H1 (cell line): ENCODE measurements around the gene ABCC11. TPM values are rescaled to one million over a fixed set of nuclear protein-coding genes. Genes with fewer than 3 reads are reported as not detected.

Source experiments
- CTCF ChIA-PET: fragments of 300-600 bp; sonication (Branson Sonifier 250); formaldehyde crosslinking; loops from one replicate; lab custom pipeline; 2021; ENCODE audit not compliant: partially characterized antibody; lab: Charles Lee
- POLR2A ChIA-PET: fragments of 300-600 bp; sonication (Branson Sonifier 250); formaldehyde crosslinking; loops from one replicate; lab custom pipeline; 2021; ENCODE audit warnings: inconsistent platforms; ENCODE audit not compliant: partially characterized antibody; lab: Charles Lee
- DNase-seq, 2 experiments: peaks; one replicate each; pipeline versions ENCODE4 v3.0.0 to v3.0.0-alpha.2; 2010 to 2022; ENCODE audit warnings: low spot score in 2 of 2, low read depth in 1 of 2, mixed read lengths in 1 of 2
- FAIRE-seq: peaks from 2 replicates; lab custom pipeline; 2011; peaks lifted over from hg19 to GRCh38; lab: Jason Lieb, UNC
- H2AFZ ChIP-seq: 2 replicates; pipeline ENCODE4 v1.8.1; 2012; ENCODE audit warnings: low read length, inconsistent platforms
- H2AK5ac ChIP-seq: 2 replicates; pipeline ENCODE4 v1.6.1; 2013; ENCODE audit warnings: low read depth, low read length
- H2BK120ac ChIP-seq: replicated peaks from 2 replicates; pipeline ENCODE3; 2013; ENCODE audit warnings: low read depth, low read length, inconsistent platforms
- H2BK12ac ChIP-seq: 2 replicates; pipeline ENCODE4 v1.6.1; 2013; ENCODE audit warnings: low read depth, low read length
- H2BK15ac ChIP-seq: 2 replicates; pipeline ENCODE4 v1.6.1; 2013; ENCODE audit warnings: low read length
- H2BK20ac ChIP-seq: 2 replicates; pipeline ENCODE4 v1.6.1; 2013; ENCODE audit warnings: low read length
- H2BK5ac ChIP-seq: 2 replicates; pipeline ENCODE4 v1.6.1; 2013; ENCODE audit warnings: low read depth, low read length
- H3K14ac ChIP-seq: 2 replicates; pipeline ENCODE4 v1.6.1; 2013; ENCODE audit warnings: inconsistent platforms; ENCODE audit not compliant: insufficient read length
- H3K18ac ChIP-seq: 2 replicates; pipeline ENCODE4 v1.6.1; 2013; ENCODE audit warnings: low read length; ENCODE audit errors: extremely low read depth
- H3K23ac ChIP-seq: 2 replicates; pipeline ENCODE4 v1.6.1; 2013; ENCODE audit warnings: inconsistent platforms; ENCODE audit not compliant: insufficient read length
- H3K23me2 ChIP-seq: 2 replicates; pipeline ENCODE4 v1.6.1; 2013; ENCODE audit warnings: low read depth, low read length
- H3K27ac ChIP-seq: 2 replicates; pipeline ENCODE4 v1.6.1; 2011; ENCODE audit warnings: low read depth, low read length, inconsistent platforms
- H3K27me3 ChIP-seq, 4 experiments: replicated peaks in 1 of 4; 1 replicate in 1 of 4; 2 replicates in 3 of 4; pipeline versions ENCODE4 v1.6.1 to v1.8.1; 2011 to 2013; ENCODE audit warnings: low read length in 3 of 4, mild to moderate bottlenecking in 3 of 4, inconsistent platforms in 2 of 4, mixed read lengths in 2 of 4, moderate library complexity in 1 of 4; ENCODE audit not compliant: control insufficient read depth in 3 of 4, insufficient read depth in 3 of 4; ENCODE audit errors: extremely low read depth in 1 of 4
- H3K36me3 ChIP-seq, 4 experiments: 2 replicates each; pipeline versions ENCODE4 v1.6.1 to v1.8.1; 2011 to 2013; ENCODE audit warnings: mild to moderate bottlenecking in 4 of 4, low read length in 3 of 4, moderate library complexity in 2 of 4, control low read depth in 1 of 4, inconsistent platforms in 1 of 4; ENCODE audit not compliant: insufficient read depth in 4 of 4, control insufficient read depth in 2 of 4
- H3K4ac ChIP-seq: replicated peaks from 2 replicates; pipeline ENCODE3; 2013; ENCODE audit warnings: low read length, low read depth, mixed read lengths, inconsistent platforms; ENCODE audit not compliant: insufficient read length
- H3K4me1 ChIP-seq, 4 experiments: replicated peaks in 1 of 4; 1 replicate in 1 of 4; 2 replicates in 3 of 4; pipeline versions ENCODE4 v1.6.1 to v1.8.1; 2011 to 2013; ENCODE audit warnings: low read length in 3 of 4, inconsistent platforms in 2 of 4, mixed read lengths in 1 of 4; ENCODE audit not compliant: insufficient read depth in 4 of 4, control insufficient read depth in 3 of 4
- H3K4me2 ChIP-seq, 2 experiments: 2 replicates each; pipeline versions ENCODE4 v1.6.1 to v1.8.1; 2011 to 2013; ENCODE audit warnings: low read depth in 2 of 2, low read length in 2 of 2, control low read depth in 1 of 2, inconsistent platforms in 1 of 2, mild to moderate bottlenecking in 1 of 2; ENCODE audit not compliant: insufficient read depth in 1 of 2
- H3K4me3 ChIP-seq, 4 experiments: fragments of 200-600, 300-600 bp in 1 of 4; sonication (generic), shearing (Covaris generic), sonication (Bioruptor Twin) in 1 of 4; 2 replicates each; pipeline versions ENCODE4 v1.5.1 to v1.8.1; 2011 to 2016; ENCODE audit warnings: low read length in 4 of 4, low read depth in 3 of 4, control low read depth in 2 of 4, inconsistent platforms in 2 of 4, mild to moderate bottlenecking in 2 of 4, mixed read lengths in 1 of 4, moderate library complexity in 1 of 4; ENCODE audit not compliant: insufficient read depth in 2 of 4; ENCODE audit errors: extremely low read depth in 1 of 4
- H3K56ac ChIP-seq: replicated peaks from 2 replicates; pipeline ENCODE3; 2013; ENCODE audit warnings: low read depth, mild to moderate bottlenecking, mixed read lengths, low read length, inconsistent platforms; ENCODE audit not compliant: insufficient read length
- H3K79me1 ChIP-seq: 2 replicates; pipeline ENCODE4 v1.6.1; 2013; ENCODE audit warnings: low read depth, low read length, control low read depth
- H3K79me2 ChIP-seq, 2 experiments: 2 replicates each; pipeline versions ENCODE4 v1.6.1 to v1.8.1; 2012 to 2013; ENCODE audit warnings: low read length in 2 of 2, mild to moderate bottlenecking in 2 of 2, inconsistent platforms in 1 of 2; ENCODE audit not compliant: insufficient read depth in 2 of 2, control insufficient read depth in 1 of 2
- H3K9ac ChIP-seq, 4 experiments: replicated peaks in 1 of 4; 1 replicate in 1 of 4; 2 replicates in 3 of 4; pipeline versions ENCODE4 v1.6.1 to v1.8.1; 2011 to 2013; ENCODE audit warnings: low read depth in 3 of 4, low read length in 3 of 4, control low read depth in 2 of 4, mild to moderate bottlenecking in 2 of 4, moderate library complexity in 2 of 4, inconsistent platforms in 1 of 4; ENCODE audit errors: extremely low read depth in 1 of 4
- H3K9me3 ChIP-seq, 2 experiments: 2 replicates each; pipeline versions ENCODE4 v1.6.1 to v1.8.1; 2012 to 2013; ENCODE audit warnings: mild to moderate bottlenecking in 2 of 2, moderate library complexity in 2 of 2, control low read depth in 1 of 2, inconsistent platforms in 1 of 2, low read depth in 1 of 2, low read length in 1 of 2, mixed read lengths in 1 of 2; ENCODE audit not compliant: insufficient read depth in 2 of 2
- H4K20me1 ChIP-seq, 2 experiments: replicated peaks in 1 of 2; 2 replicates each; pipeline versions ENCODE3 to v1.8.1; 2011 to 2013; ENCODE audit warnings: inconsistent platforms in 2 of 2, low read length in 2 of 2, mild to moderate bottlenecking in 1 of 2; ENCODE audit not compliant: insufficient read depth in 2 of 2, control insufficient read depth in 1 of 2
- H4K5ac ChIP-seq: 2 replicates; pipeline ENCODE4 v1.6.1; 2013; ENCODE audit warnings: low read length, low read depth, mixed read lengths, inconsistent platforms; ENCODE audit not compliant: insufficient read length
- H4K8ac ChIP-seq: 2 replicates; pipeline ENCODE4 v1.8.0; 2013; ENCODE audit warnings: mild to moderate bottlenecking, moderate library complexity, low read length, inconsistent platforms; ENCODE audit not compliant: insufficient read depth; ENCODE audit errors: extremely low read depth
- H4K91ac ChIP-seq: replicated peaks from 2 replicates; pipeline ENCODE3; 2013; ENCODE audit warnings: low read length, mixed read lengths, inconsistent platforms; ENCODE audit not compliant: insufficient read length
- CHD1 ChIP-seq: IDR thresholded peaks from 2 replicates; pipeline ENCODE4 v1.6.1; 2012; ENCODE audit warnings: low read depth, low read length, improper control_type of control experiment
- KDM5A ChIP-seq: fragments of 200-600 bp; IDR thresholded peaks from 2 replicates; pipeline ENCODE4 v1.7.1; 2012; ENCODE audit warnings: mild to moderate bottlenecking, low read length, inconsistent platforms, mixed read lengths
- RBBP5 ChIP-seq: IDR thresholded peaks from 2 replicates; pipeline ENCODE4 v1.7.1; 2012; ENCODE audit warnings: low read depth, mild to moderate bottlenecking, inconsistent platforms, low read length, moderate library complexity, borderline replicate concordance
- SUZ12 ChIP-seq: fragments of 200-600 bp; sonication (generic); IDR thresholded peaks from 2 replicates; pipeline ENCODE4 v1.6.1; 2012; ENCODE audit warnings: mild to moderate bottlenecking, inconsistent platforms, low read length, moderate library complexity, mixed read lengths
- polyA plus RNA-seq, 7 experiments: library from polyadenylated mRNA; depleted of rRNA in 3 of 7; stranded (reverse) in 5 of 7; unstranded in 2 of 7; fragments of >200 nt in 5 of 7; fragments of 200-250 nt in 2 of 7; gene quantifications; 1 replicate in 5 of 7; 2 replicates in 1 of 7; 4 replicates in 1 of 7; pipeline versions ENCODE4 v1.2.1 to v1.2.3, GENCODE V29; 2011 to 2013; ENCODE audit warnings: missing spikeins in 2 of 7, mixed read lengths in 2 of 7
- total RNA-seq: library from RNA; stranded (reverse); fragmentation: NEBNext Ultra II Directional; extraction: Animal tissue kit (Norgen Biotek cat#: 25700); gene quantifications from 2 replicates; pipeline ENCODE4 v1.2.1, GENCODE V29; 2021

Gene ABCC11
- total and polyA plus RNA-seq, 2 of the 8 experiments (the other 6 are each of a cell fraction or from before 2014, with no cell fraction given), result 0.06 TPM; not detected in 1

DNA sequence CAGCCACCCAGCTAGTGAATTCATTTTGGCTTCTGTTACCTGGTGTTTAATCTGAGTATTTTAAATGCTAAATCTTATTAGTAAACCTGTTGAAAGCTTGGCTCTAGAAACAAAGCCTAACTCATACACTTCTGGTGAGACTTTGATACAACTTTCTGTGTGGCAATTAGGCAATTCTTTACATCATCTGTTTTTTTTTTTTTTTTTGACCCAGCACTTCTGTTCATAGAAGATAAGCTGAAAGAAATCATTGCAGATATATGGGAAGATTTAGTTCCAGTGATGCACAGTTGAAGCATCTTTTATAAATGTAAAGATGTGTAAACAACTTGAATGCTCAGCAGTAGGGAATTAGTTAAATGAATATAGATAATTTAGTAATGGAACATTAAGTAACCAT lies 21.7 kb upstream of the ABCC11 start:
- DNase-seq, result no peak
- H2AFZ ChIP-seq, result no peak overlapping the region
- no peak overlapping the region for H2BK120ac ChIP-seq
- no peak overlapping the region for H3K9ac ChIP-seq
- no peak overlapping the region for H3K56ac ChIP-seq
- H3K4ac ChIP-seq, result no peak overlapping the region
- no peaks in the 10 kb centered on the region for H3K27me3 ChIP-seq
- H2BK20ac ChIP-seq, result no peak overlapping the region
- H4K5ac ChIP-seq, result no peak overlapping the region
- H2BK5ac ChIP-seq, result no peak overlapping the region
- no peak overlapping the region for H3K18ac ChIP-seq
- no peak overlapping the region for H3K14ac ChIP-seq
- H2AK5ac ChIP-seq, result no peak overlapping the region
- H3K4me1 ChIP-seq, result no peaks in the 10 kb centered on the region
- no peaks in the 10 kb centered on the region for H4K20me1 ChIP-seq
- no peak overlapping the region for H3K23ac ChIP-seq
- POLR2A ChIA-PET, result interaction anchor here (0.6 kb wide), 1 partner anchor 114 kb away, joined by 3 read pairs; no protein-coding TSS in a partner anchor
- H3K27ac ChIP-seq, result no peak overlapping the region
- H3K79me2 ChIP-seq, result no peaks in the 10 kb centered on the region
- TF ChIP-seq CHD1 (no peak), KDM5A (no peak), SUZ12 (no peak), RBBP5 (no peak)
- TF ChIP-seq, all 59 proteins: peak for 0
- Histone ChIP-seq H3K23me2 (no peaks in the 10 kb centered on the region), H4K8ac (no peak overlapping the region), H4K91ac (no peak overlapping the region), H2BK15ac (no peak overlapping the region), H2BK12ac (no peak overlapping the region), H3K4me3 (no peak overlapping the region), H3K4me2 (no peak overlapping the region), H3K9me3 (no peaks in the 10 kb centered on the region), H3K36me3 (peaks cover 0 to 8% (median 2%) of the 10 kb centered on the region in 4 experiments; a peak in 3 of 8 replicates), H3K79me1 (no peaks in the 10 kb centered on the region)
- no peak for FAIRE-seq
- CTCF ChIA-PET, result interaction anchor here (0.6 kb wide), 2 partner anchors 12 to 353 kb away, joined by 3 to 5 read pairs; no protein-coding TSS in a partner anchor
